NCI-H1048 (cell line): ENCODE measurements around the gene GPR15.

Experiments
- DNase-seq: peaks from one replicate; lab custom pipeline; 2025; lab: John Stamatoyannopoulos, UW

Gene GPR15

GRCh38 chr3:98530676-98531075 is 1.1 kb upstream of the GPR15 start:
- DNase-seq: no peak

GRCh38 chr3:98532275-98532637 is 478 bp downstream of the GPR15 start:
- DNase-seq: no peak

GRCh38 chr3:98532709-98533571 is 1.2 kb downstream of the GPR15 start:
- no peak for DNase-seq

GRCh38 chr3:98534168-98534567 is 2.4 kb downstream of the GPR15 start:
- no peak for DNase-seq

- no peak for DNase-seq
Observed at GRCh38 chr3:98534734-98535133, 3.0 kb downstream of the GPR15 start.

GRCh38 chr3:98536456-98537017 is 4.8 kb downstream of the GPR15 start:
- no peak for DNase-seq

GRCh38 chr3:98540346-98540745 is 8.6 kb downstream of the GPR15 start:
- no peak for DNase-seq

- no peak for DNase-seq
Observed at GRCh38 chr3:98541695-98542094, 9.9 kb downstream of the GPR15 start.

GRCh38 chr3:98542623-98543022 is 10.8 kb downstream of the GPR15 start:
- no peak for DNase-seq

- DNase-seq: no peak
Observed at GRCh38 chr3:98545940-98546339, 14.2 kb downstream of the GPR15 start.

GRCh38 chr3:98548544-98548943 is 16.8 kb downstream of the GPR15 start:
- no peak for DNase-seq

- no peak for DNase-seq
Observed at GRCh38 chr3:98550833-98551232, 19.1 kb downstream of the GPR15 start.

GRCh38 chr3:98551236-98551635 is 19.5 kb downstream of the GPR15 start:
- no peak for DNase-seq

GRCh38 chr3:98551754-98552153 is 20.0 kb downstream of the GPR15 start:
- no peak for DNase-seq

- DNase-seq: no peak
Observed at GRCh38 chr3:98552232-98553020, 20.6 kb downstream of the GPR15 start.

GRCh38 chr3:98553021-98553563 is 21.3 kb downstream of the GPR15 start:
- no peak for DNase-seq

- DNase-seq: no peak
Observed at GRCh38 chr3:98553753-98554152, 22.0 kb downstream of the GPR15 start.

GRCh38 chr3:98554580-98554979 is 22.8 kb downstream of the GPR15 start:
- DNase-seq: no peak

- DNase-seq: no peak
Observed at GRCh38 chr3:98555025-98555379, 23.2 kb downstream of the GPR15 start.

- no peak for DNase-seq
Observed at GRCh38 chr3:98556164-98557130, 24.7 kb downstream of the GPR15 start.

GRCh38 chr3:98557324-98558010 is 25.7 kb downstream of the GPR15 start:
- no peak for DNase-seq
